ENCODE measurements around the gene DYRK4. TPM values are rescaled to one million over a fixed set of nuclear protein-coding genes. Genes with fewer than 3 reads are reported as not detected.

The DYRK4 gene
- total and polyA plus RNA-seq, 2 of the 13 experiments (the other 11 are each of a cell fraction or from before 2014, with no cell fraction given): 29.4 to 40.2 TPM

DNA sequence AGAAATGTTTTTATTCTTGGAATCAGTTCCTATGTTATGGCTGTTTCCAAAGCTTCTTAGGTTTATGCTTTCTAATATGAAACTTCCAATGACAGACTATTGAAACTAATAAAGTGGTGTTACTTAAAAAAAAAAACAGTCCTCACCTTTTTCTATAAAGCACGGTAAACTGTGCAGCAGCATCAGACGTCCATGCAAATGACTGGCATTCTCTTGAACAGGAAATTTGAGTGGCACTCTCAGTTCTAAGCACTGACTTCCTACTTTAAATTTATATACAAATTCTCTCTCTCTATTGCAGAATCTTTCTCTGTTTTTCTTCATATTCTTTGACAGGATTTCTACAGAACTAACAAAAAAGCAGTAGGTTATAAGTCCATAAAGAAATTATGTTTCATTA lies 26.1 kb upstream of the DYRK4 start (continued):
- TF ChIP-seq ZNF546 (CRISPR knock-in tag; conservative IDR thresholded peaks at IDR 0.05) (no peak), ZNF484 (CRISPR knock-in tag; IDR thresholded peaks at IDR 0.05; ENCODE audit: borderline replicate concordance, low read depth) (no peak), STAG1 (CRISPR knock-in tag; IDR thresholded peaks at IDR 0.05) (no peak)

DNA sequence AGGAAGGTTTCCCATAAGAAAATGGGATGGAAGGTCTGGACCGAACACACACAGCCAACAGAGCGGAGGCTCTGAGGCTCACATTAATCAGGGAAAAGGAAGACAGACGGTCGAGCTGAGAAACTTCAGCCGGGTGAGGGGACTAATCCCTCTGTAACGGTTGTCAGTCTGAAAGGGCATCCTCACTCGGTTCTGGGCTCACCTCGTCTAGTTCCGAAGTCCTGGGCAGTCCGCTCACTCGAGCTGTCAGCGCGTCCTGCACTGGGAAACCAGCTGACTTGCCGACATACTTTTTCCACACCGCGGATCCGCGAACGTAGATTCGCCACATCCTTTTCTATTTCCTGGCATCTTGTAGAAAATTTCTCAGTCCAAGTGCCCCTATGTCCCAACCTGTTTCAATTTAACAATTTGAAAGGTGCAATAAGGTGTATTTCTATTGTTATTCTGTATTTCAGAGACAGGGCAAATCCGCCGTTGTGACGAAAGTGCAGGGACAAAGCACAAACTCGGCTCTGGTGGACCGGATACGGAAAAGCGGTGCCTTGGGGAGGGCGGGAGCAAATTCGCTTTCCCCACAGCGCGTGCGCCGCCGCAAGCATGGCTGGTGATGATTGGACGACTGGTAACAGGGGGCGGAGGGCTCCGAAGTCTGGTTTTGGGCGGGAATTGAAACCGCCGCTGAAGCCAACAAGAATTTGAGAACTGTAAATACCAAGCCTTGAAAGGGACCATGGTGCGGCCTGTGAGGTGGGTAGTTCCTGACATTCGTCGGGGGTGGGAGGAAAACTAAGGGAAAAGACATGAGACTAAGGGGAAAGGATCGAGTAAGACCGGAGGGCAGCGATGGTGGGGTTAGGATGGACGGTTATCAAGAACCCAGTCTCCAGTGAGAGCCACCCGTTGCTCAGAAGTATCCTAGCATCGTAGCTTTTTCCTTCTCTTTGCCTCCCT lies 23.5 kb upstream of the DYRK4 start, which contains the start of gene RAD51AP1:
Gene RAD51AP1 (plus strand): TSS at position 684 of the 954 bp plus-strand sequence. CDS start 50 bp downstream, at position 734.
- H3K9ac ChIP-seq (ENCODE audit: insufficient read depth, low read depth, low read length): peak within 1 kb of the TSS; percentile 86
- peak; percentile 75 for FAIRE-seq
- peak within 1 kb of the TSS; percentile 89 for H3K27ac ChIP-seq (ENCODE audit: extremely low read length, insufficient read depth, low read length)
- CTCF ChIA-PET (ENCODE audit: low intra/inter-chr PET ratio, low total read pairs): no interaction called here
- peaks cover 22% of the 10 kb centered on the region for H3K4me1 ChIP-seq (ENCODE audit: insufficient read depth, low read length)
- H3K4me3 ChIP-seq (replicated peaks in 1 of 3; ENCODE audit: insufficient read depth in 1 of 3, low read depth in 2 of 3, low read length in 3 of 3): peak within 1 kb of the TSS; percentile 79 to 91 (median 84)
- WGBS (ENCODE audit: low lambda C conversion rate): 2% methylated on average over 46 of the region's 49 CpGs
- POLR2A ChIA-PET: no interaction called here
- ATAC-seq: peak; percentile 99
- peak; percentile 93 for DNase-seq (ENCODE audit: low spot score)
- intact Hi-C loops (cut with micrococcal nuclease; ENCODE audit: unreplicated experiment): no loop called here
- peak within 1 kb of the TSS; percentile 67 for H3K4me2 ChIP-seq (ENCODE audit: low read depth, low read length)
- H3K27me3 ChIP-seq (ENCODE audit: control insufficient read depth in 1 of 2, insufficient read depth in 2 of 2, low read length in 2 of 2): no peaks in the 10 kb centered on the region; a peak in 1 of 5 replicates
- in situ Hi-C loops (cut with HindIII; ENCODE audit: extremely low pct_ligation_motif_present, low pct_unique_long_range_greater_than_20kb): loop anchor here (10.0 kb wide), 1 partner anchor 234 kb away; no protein-coding TSS in a partner anchor
- no peaks in the 10 kb centered on the region for H4K20me1 ChIP-seq (ENCODE audit: insufficient read depth, low read length)
- 0 out of 5 replicates have a peak, but pooled peaks cover 0 to 4% of the 10 kb centered on the region in 2 experiments for H3K36me3 ChIP-seq (replicated peaks in 1 of 2; ENCODE audit: control insufficient read depth in 1 of 2, insufficient read depth in 2 of 2, low read length in 2 of 2)
- peaks cover 35% of the 10 kb centered on the region for H3K79me2 ChIP-seq (ENCODE audit: insufficient read depth, low read length)
- BruUV-seq (replicated peaks): no TSS peak
- H3K9me3 ChIP-seq (ENCODE audit: low read length): no peaks in the 10 kb centered on the region
- H2AFZ ChIP-seq (ENCODE audit: low read length): peak within 1 kb of the TSS; percentile 93
- TF ChIP-seq JARID2 (CRISPR knock-in tag; IDR thresholded peaks at IDR 0.05; ENCODE audit: insufficient replicate concordance) (no peak), ZNF850 (CRISPR knock-in tag; conservative IDR thresholded peaks at IDR 0.05) (no peak), SP4 (CRISPR knock-in tag; IDR thresholded peaks at IDR 0.05) (peak; percentile 79; the same call in 1 of the 2 replicates), ZNF441 (CRISPR knock-in tag; IDR thresholded peaks at IDR 0.05; ENCODE audit: borderline replicate concordance) (no peak), ZNF629 (CRISPR knock-in tag; conservative IDR thresholded peaks at IDR 0.05) (no peak), ZNF780A (CRISPR knock-in tag; IDR thresholded peaks at IDR 0.05) (peak; percentile 71; the same call in 1 of the 2 replicates), ZNF615 (CRISPR knock-in tag; IDR thresholded peaks at IDR 0.05; ENCODE audit: borderline replicate concordance) (no peak), MZF1 (CRISPR knock-in tag; IDR thresholded peaks at IDR 0.05; ENCODE audit: borderline replicate concordance) (no peak), ZNF841 (CRISPR knock-in tag; IDR thresholded peaks at IDR 0.05; ENCODE audit: borderline replicate concordance) (no peak), ELF3 (CRISPR knock-in tag; IDR thresholded peaks at IDR 0.05) (peak; percentile 62; the same call in 1 of the 2 replicates)
- TF ChIP-seq, protein P1, sequence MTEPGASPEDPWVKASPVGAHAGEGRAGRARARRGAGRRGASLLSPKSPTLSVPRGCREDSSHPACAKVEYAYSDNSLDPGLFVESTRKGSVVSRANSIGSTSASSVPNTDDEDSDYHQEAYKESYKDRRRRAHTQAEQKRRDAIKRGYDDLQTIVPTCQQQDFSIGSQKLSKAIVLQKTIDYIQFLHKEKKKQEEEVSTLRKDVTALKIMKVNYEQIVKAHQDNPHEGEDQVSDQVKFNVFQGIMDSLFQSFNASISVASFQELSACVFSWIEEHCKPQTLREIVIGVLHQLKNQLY (CRISPR knock-in tag; IDR thresholded peaks at IDR 0.05): peak; percentile 39; the same call in 1 of the 2 replicates
- TF ChIP-seq, protein P2, sequence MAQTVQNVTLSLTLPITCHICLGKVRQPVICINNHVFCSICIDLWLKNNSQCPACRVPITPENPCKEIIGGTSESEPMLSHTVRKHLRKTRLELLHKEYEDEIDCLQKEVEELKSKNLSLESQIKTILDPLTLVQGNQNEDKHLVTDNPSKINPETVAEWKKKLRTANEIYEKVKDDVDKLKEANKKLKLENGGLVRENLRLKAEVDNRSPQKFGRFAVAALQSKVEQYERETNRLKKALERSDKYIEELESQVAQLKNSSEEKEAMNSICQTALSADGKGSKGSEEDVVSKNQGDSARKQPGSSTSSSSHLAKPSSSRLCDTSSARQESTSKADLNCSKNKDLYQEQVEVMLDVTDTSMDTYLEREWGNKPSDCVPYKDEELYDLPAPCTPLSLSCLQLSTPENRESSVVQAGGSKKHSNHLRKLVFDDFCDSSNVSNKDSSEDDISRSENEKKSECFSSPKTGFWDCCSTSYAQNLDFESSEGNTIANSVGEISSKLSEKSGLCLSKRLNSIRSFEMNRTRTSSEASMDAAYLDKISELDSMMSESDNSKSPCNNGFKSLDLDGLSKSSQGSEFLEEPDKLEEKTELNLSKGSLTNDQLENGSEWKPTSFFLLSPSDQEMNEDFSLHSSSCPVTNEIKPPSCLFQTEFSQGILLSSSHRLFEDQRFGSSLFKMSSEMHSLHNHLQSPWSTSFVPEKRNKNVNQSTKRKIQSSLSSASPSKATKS (CRISPR knock-in tag; IDR thresholded peaks at IDR 0.05): no peak
- TF ChIP-seq, protein P3, sequence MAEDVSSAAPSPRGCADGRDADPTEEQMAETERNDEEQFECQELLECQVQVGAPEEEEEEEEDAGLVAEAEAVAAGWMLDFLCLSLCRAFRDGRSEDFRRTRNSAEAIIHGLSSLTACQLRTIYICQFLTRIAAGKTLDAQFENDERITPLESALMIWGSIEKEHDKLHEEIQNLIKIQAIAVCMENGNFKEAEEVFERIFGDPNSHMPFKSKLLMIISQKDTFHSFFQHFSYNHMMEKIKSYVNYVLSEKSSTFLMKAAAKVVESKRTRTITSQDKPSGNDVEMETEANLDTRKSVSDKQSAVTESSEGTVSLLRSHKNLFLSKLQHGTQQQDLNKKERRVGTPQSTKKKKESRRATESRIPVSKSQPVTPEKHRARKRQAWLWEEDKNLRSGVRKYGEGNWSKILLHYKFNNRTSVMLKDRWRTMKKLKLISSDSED (CRISPR knock-in tag; IDR thresholded peaks at IDR 0.05): no peak
